Left renal cortex interstitium (tissue), 4 donors: ENCODE results near the gene CBLB. TPM values are rescaled to one million over a fixed set of nuclear protein-coding genes. Genes with fewer than 3 reads are reported as not detected.
"Not testable (repeated sequence)": the region's sequence is repeated elsewhere in the genome, so short reads cannot be mapped to it uniquely, and the experiment has no call there.

Experiments
- DNase-seq, 4 donors: peaks; one replicate each; pipeline ENCODE4 v3.0.0-alpha.2; 2013; ENCODE audit warnings: low read depth in 4 of 4, low spot score in 2 of 4, missing footprints in 1 of 4
- polyA plus RNA-seq, 4 donors: library from polyadenylated mRNA; unstranded; fragments of 120-200 nt; gene quantifications; one replicate each; pipeline ENCODE4 v1.2.1, GENCODE V29; 2013; ENCODE audit not compliant: insufficient read length in 4 of 4

Gene CBLB
- polyA plus RNA-seq, 4 donors = 35.4 to 63.1 (median 46.9) TPM

GRCh38 chr3:105823149-105823867 lies 45.5 kb downstream of the CBLB start:
- no peak for DNase-seq

GRCh38 chr3:105822171-105823123 lies 46.4 kb downstream of the CBLB start:
- DNase-seq = no peak

- no peak for DNase-seq
These were observed 47.4 kb downstream of the CBLB start for GRCh38 chr3:105821433-105821832.

GRCh38 chr3:105816833-105817232 lies 52.0 kb downstream of the CBLB start:
- DNase-seq = no peak

DNA sequence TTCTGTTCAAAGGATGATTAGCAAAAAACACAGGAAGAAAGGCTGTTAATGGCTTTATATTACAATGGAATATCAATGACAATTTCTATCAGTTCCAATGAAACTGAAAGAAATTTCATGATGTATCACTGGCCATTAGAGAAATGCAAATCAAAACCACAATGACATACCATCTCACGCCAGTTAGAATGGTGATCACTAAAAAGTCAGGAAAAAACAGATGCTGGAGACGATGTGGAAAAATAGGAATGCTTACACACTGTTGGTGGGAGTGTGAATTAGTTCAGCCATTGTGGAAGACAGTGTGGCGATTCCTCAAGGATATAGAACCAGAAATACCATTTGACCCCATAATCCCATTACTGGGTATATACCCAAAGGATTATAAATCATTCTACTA lies 53.5 kb downstream of the CBLB start:
- DNase-seq = not testable (repeated sequence)

DNA sequence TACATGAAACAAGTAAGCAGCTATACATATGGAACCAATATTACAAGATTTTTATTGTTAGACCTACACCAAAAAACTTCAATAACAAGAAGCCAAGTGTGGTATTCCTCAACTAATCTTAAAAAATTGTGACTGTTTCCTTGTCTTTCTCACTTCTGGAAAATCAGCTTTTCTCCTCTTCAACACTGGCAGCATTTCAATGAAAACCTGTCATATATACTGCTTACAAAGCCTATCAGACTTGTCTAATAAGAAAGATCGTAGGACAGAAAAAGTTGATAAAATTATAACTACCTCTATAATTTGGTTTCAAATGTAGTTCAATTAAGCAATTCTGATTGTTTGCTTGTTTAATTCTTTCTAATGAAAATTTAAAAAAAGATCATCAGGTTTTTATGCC lies 55.1 kb downstream of the CBLB start:
- DNase-seq = no peak

GRCh38 chr3:105812194-105812586 lies 56.6 kb downstream of the CBLB start:
- no peak for DNase-seq

- DNase-seq = no peak
These were observed 57.2 kb downstream of the CBLB start for GRCh38 chr3:105811518-105812193.

- no peak for DNase-seq
These were observed 59.5 kb downstream of the CBLB start for GRCh38 chr3:105809208-105809888.

DNA sequence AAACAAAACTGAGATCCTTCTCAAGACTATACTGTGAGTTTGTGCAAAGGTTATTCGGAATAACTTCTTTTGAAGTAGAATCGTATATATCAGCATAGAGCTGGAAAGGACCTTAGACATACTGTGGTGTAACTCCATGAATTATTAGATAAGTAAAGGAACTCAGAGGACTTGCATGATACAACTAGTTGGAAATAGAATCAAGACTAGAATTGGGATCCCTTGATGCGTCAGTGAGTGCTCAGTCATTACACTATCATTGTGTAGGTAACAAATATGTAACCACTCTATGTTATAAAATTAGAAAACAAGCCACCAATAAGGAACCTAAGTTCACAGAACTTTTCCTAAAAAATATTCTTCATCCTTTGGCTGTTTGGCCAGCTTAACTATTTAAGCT lies 61.1 kb downstream of the CBLB start:
- DNase-seq = no peak

- no peak for DNase-seq
These were observed 61.7 kb downstream of the CBLB start for GRCh38 chr3:105807146-105807545.

DNA sequence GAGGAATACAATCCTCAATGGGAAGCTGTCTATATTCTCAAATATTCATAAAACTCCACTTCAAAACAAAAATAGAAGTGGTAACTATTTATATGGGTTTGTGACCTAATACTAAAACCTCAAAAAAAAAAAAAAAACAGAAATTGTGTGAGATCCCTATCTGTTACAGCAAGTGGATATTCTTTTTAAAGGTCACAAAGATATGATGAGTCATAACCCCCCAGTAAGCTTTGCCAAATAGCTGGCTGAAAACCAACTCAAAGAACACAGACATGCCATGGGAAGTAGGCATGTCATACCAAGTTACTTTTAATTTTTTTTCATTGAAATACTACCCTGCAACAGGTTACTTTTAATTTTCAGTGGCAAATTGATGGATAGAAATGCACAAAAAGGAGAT lies 62.5 kb downstream of the CBLB start:
- DNase-seq = no peak

DNA sequence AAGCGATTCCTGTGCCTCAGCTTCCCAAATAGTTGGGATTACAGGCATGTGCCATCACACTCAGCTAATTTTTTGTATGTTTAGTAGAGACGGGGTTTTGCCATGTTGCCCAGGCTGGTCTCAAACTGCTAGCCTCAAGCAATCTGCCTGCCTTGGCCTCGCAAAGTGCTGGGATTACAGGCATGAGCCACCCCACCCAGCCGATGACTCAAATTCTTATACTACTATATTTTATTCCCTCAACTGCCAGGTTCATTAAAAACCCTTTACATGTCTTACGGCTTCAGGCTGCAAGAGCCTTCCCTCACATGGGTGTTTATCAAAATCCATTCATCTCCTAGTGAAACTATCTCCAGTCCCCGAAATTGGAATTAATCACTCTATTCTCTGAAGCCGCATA lies 63.4 kb downstream of the CBLB start:
- no peak for DNase-seq

GRCh38 chr3:105802118-105802706 lies 66.6 kb downstream of the CBLB start:
- DNase-seq = no peak

- DNase-seq = no peak
These were observed 67.4 kb downstream of the CBLB start for GRCh38 chr3:105801397-105801796.

DNA sequence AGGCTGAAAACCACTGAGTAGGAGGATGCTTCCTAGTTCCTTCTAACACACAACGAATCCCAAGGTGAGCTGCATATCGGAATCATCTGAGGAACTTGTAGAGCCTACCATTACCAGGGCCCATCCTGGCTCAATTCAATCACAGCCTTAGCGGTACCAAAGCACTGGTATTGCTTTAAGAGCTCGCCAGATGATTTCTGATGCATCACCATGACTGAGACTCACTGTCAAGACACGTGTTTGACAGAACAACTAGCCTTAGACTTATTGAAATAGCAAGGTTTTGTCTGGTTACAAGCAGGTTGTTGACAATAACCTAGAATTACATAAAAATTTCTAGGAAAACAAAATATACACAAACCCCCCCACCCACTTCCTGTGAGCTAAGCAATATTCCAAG lies 68.5 kb downstream of the CBLB start:
- no peak for DNase-seq

GRCh38 chr3:105799286-105799685 lies 69.5 kb downstream of the CBLB start:
- no peak for DNase-seq

GRCh38 chr3:105798381-105798934 lies 70.4 kb downstream of the CBLB start:
- no peak for DNase-seq

DNA sequence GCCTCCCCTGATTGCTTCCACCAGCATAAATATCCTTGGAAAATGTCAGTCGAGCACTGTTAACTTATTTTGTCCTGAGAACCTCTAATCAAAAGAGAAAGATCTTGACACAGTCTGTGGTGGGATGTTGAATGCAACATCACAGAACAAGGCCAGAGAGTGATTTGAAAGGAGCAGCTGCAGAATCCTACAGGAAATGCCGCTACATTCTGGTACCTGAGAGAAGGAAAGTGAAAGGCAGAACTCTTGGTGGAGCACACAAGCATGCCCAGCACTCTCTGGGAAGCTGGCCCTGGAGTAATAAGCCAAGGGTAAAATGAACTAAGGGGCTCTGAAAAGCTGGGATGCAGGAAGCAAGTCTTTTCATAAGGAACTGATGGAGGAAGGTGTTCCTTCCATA lies 75.8 kb downstream of the CBLB start:
- no peak for DNase-seq
